GM19372 (cell line): Measurements from ENCODE around the gene NOX5.

Experiments
- ATAC-seq: cut with Tn5 transposase; IDR thresholded peaks from one replicate; pipeline ENCODE4 v1.9.1; 2021; ENCODE audit warnings: mild to moderate bottlenecking, low read depth, moderate library complexity; ENCODE audit not compliant: unreplicated experiment

Gene NOX5

DNA sequence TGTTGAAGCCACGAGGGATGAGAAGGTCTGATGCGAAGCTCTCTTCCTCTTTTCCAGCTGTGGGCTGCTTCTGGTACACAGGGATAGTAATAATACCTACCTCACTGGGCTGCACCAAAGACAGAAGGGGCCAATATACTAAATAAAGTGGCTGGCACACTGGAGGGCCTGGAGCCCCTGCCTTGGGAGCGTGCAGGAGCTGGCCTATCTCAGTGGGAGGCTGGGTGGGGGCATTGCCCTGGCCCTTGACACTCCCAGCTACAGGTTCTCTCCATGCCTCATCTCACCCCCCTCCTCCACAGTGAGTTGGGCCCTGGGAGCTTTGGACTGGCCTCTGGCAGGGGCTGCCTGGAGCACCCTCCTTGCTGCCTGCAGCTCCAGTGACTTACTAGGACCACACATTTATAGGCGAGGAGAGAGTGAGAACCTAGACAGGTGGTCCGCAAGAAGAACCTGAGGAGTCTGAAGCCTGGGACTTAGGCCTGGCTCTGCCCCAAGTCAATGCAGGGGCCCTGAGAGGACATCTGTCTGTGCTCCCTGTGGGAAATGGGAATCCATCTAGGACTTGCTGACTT, 1.6 kb downstream of the NOX5 start:
- ATAC-seq: no peak

DNA sequence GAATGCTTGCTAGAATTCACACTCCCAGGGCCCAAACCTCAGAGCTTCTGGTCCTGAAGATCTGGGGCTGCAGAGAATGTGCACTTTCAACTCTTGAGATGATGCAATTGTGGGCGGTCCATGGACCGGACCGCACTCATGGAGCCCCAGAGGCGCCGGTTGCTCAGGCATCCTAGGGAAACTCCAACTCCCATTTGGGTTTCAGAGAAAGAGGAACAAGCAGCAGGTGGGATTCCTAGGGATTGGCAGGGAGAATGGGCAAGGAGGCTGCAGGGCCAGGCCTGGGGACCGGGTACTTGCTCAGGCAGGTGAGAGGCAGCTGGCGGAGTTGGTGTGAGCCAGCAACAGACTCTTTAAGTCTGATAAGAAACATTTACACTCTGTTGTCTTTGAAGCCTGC, 3.5 kb downstream of the NOX5 start:
- ATAC-seq: no peak

DNA sequence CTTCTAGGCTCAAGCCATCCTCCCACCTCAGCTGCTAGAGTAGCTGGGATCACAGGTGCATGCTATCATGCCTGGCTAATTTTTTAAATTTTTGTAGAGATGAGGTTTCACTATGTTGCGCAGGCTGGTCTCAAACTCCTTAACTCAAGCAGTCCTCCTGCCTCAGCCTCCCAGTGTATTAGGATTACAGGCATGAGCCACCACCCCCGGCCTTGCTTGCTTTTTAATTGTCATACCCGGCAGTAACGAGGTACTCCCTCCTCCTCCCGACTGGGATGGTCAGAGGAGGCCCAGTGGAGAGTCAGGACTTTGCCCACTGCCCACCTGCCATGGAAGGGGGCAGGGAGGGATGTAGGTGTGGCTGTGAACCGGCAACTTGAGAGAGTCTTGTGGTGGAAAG, 4.5 kb downstream of the NOX5 start:
- no peak for ATAC-seq

DNA sequence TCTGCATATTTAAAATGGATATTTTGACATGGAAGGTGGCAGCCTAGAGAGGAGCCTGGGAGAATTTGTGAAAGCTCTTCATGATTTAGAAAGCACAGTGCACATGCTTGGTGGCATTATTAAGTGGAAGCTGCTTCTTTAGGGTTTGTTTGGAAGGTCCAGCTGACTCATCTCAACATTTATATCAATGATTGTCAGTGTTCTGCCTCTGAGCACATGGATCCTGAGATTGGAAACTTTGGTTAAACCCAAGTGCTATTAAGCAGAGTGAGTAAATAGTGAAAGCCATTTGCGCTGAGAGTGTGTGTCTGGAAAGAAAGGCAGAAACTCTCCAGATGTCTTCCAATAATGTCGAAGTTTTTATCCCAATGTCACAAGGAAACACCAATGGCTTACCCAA, 7.4 kb downstream of the NOX5 start:
- no peak for ATAC-seq

DNA sequence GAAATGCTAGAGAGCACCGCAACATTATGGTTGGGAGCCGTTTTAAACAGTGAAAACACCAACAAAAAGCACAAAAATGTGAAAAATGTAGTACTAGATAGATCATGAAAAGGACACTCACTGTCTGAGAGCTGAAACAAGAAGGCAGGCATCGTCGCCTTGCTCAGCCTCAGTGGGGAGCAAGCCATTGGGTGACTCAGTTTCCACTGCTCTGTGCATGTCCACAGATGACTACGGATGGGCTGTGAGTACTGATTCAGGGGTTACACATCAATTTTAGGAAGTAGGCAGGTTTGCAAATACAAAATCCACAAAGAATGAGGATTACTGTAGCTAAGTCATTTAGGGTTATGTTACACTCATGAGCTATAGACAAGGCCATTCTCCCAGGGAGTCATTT, 10.8 kb downstream of the NOX5 start:
- no peak for ATAC-seq

DNA sequence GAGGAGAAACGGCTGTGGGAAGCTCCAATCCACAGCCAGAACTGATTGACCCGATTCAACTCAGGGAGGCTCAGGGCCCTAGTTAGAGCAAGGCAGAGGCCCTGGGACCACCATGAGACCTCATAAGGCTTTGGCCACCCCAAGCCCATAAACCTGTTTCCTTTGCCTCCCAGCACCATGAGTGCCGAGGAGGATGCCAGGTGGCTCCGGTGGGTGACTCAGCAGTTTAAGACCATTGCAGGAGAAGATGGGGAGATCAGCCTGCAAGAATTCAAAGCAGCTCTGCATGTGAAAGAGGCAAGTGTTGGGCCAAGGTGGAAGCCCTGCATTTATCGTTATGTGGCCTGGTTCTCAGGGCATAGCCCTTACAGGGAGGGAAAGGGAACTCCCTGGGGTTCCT, 11.9 kb downstream of the NOX5 start:
- no peak for ATAC-seq

DNA sequence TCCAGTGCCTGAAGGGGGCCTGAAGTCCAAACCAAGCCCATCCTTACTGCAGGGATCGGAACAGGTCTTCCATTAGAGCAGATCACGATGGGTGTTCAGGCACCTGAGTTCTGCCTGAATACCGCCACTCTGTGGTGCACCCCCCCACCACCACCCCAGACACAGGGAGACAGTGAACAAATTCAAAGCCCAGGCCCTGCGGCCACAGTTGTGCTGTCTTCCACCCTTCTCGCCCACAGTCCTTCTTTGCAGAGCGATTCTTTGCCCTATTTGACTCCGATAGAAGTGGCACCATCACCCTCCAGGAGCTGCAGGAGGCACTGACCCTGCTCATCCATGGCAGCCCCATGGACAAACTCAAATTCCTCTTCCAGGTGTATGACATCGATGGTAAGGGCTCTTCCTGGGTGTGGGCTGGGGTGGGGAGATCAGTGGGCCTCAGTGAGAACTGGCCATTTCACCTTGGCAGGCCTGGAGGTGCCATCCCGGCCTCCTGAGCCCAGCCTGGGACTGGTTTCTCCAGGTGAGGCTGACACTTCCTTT, 13.6 kb downstream of the NOX5 start:
- ATAC-seq: no peak

DNA sequence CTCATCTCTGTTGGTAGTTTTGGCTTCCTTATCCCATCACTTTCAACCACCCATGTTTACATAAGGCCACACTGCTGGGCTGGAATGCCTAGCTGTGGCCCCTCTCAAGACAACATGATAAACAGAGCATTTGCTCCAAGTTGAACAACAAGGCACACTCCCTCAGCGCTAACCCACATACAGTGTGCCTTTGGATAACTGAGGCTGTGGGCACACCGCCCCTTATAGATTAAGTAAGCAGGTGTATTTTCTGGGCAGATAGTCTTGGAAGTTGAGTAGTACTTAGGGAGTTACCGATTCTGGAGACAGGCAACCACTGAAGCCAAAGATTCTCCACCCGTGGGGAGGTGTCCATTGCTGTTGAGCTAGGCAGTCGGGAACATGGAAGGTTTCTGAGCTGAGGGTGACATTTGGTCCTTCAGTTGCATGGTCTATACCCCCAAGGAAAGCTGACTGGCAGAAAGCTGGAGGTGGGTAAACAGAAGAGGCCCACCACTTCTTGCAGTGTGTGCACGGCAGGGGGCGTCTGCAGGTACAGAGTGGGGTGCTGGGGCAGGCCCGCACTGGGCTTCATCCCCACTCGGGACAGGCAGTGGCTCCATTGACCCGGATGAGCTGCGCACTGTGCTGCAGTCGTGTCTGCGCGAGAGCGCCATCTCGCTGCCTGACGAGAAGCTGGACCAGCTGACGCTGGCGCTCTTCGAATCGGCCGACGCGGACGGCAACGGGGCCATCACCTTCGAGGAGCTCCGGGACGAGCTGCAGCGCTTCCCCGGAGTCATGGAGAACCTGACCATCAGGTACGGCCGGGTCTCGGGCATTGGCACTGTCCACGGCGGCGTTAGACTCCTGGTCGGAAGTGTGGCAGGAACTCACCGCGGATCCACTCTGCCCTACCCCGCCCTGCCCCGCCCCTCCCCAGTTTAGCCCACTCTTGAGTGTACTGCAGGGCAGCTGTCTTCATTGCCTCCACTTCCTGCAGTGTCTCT, 16.8 kb downstream of the NOX5 start:
- no peak for ATAC-seq

DNA sequence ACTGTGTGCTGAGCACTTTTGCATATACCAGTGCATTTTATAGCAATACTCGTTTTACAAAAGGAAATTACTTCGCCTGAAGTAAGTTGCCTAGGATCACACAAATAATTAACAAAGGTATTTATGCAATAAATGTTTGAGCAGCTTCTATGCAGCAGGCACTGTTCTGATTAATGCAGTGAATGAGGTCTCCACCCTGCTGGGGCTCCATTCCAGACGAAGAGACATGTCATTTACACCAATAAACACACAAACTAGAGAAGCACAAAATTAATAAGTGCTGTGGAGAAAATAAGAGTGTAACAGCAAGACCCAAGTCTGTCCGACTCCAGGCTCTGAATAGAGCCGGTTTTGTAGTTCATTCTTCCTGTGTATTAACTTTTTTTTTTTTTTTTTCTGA, 17.5 kb downstream of the NOX5 start:
- no peak for ATAC-seq

DNA sequence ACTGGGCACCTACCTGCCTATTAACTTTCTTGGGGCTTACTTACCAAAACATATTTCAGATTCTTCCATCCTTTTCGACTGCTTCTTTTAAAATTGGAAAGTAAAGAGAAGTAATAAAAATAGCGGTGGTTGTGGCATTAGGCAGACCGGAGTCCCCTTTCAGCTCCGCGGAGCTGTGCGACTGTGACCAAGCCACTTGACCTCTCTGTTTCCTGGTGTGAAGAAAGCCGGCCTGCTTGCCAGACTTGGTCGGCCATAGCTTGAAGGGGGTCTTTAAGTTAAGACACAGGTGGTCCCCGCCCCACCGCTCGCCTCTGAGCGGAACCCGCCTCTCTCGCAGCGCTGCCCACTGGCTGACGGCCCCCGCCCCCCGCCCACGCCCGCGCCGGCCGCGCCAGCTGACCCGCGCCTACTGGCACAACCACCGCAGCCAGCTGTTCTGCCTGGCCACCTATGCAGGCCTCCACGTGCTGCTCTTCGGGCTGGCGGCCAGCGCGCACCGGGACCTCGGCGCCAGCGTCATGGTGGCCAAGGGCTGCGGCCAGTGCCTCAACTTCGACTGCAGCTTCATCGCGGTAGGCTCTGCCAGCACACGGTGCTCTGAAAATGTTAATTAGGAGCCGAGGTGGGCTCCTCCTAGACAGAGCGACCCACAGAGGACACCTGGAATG, 18.3 kb downstream of the NOX5 start:
- ATAC-seq: no peak

DNA sequence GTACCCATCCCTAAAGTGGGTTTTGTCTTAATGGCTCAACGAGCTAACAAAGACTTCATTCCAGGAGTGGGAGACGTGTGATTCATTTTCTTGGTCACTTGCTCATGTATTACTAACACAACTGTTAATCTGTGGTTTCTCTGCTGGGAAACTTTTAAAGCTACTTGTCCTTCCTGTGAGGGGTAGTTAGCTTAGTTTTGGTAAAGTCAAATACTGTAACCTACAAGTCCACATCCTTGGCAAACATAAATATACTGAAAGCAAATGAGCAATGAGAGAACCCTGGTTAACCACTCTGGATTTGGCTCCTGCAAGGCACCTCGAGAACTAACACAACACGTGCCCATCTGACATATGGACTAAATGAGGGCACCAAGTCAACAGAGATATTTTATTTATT, 19.9 kb downstream of the NOX5 start:
- no peak for ATAC-seq

DNA sequence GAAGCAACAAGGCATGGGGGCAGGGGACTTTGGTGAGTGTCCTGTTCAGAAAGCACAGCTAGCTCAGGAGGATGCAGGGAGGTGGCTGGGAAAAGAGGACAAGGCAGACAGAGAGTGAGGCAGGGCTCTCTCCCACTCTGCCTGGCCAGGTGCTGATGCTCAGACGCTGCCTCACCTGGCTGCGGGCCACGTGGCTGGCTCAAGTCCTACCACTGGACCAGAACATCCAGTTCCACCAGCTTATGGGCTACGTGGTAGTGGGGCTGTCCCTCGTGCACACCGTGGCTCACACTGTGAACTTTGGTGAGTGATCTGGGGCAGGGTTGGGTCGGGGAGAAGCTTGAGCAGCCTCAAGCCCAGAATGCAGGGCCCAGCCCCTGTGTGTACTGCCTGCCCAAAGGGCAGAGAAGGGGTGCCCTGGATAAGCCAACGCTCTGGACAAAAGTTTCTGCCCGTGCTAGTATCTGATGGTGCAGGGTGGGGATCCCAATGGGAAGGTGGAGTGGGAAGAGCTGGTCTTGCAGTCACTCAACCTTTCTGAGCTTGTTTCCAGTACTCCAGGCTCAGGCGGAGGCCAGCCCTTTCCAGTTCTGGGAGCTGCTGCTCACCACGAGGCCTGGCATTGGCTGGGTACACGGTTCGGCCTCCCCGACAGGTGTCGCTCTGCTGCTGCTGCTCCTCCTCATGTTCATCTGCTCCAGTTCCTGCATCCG, 20.9 kb downstream of the NOX5 start:
- no peak for ATAC-seq

DNA sequence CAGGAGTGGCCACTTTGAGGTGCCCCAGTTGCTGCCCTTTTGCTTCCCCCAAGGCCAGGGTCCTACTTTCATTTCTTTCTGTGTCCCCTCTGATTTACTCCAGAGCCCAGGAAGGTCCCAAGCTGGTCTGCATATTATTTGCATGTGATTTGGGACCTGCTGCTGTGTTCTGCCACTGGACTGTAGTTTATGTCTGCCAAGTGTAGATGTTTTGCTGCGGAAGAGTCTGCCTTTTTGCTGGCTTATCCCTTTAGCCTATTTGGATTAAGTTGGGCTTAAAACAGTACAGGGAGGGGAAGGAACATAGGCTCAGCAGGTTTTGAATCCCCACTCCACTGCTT, 21.4 kb downstream of the NOX5 start:
- no peak for ATAC-seq

DNA sequence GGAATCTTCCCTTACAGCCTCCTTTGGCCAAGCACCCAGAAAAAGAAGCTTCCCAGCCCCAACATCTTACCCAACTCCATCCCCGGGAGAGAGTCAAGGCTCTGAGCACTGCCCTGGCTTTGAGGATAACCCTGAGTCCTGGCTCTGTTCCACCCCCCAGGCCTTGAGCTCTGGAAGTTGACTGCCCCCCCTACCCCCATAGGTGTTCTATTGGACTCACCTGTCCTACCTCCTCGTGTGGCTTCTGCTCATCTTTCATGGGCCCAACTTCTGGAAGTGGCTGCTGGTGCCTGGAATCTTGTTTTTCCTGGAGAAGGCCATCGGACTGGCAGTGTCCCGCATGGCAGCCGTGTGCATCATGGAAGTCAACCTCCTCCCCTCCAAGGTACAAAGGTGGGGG, 22.3 kb downstream of the NOX5 start:
- no peak for ATAC-seq

DNA sequence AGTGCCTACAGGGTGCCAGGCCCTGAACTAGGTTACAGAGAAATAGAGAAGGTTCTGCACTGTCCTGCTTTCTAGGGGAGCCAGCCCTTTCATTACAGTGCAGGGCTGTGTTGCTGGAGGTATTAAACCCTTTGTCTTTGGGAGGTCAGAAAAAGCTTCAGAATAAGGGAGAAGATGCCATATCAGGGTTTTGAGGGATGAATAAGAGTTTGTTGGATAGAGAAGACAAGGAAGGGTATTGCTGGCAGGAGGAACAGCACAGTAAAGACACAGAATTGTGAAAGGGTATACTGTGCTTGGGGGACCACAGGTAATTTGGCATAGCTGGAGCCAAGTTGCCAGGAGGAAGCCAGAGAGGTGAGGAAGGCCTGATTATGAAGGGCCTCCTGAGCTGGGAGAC, 23.0 kb downstream of the NOX5 start:
- ATAC-seq: no peak

DNA sequence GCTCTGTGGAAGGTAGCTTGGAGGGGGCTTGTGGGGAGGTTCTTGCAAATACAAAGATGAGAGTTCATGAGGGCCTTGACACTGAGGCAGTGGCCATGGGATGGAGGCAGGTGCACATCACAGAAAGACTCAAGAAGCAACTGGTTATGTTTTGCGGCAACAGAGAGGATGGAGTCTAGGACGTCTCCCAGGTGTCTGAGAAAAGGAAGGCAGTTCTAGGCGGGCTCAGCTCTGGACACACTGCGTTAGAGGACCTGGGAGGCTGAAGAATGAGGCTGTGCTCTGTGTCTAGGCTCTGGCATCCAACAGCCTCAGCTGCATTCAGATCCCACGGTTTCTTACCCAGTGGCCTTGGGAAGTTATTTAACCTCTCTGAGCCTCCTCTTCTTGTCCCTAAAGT, 23.5 kb downstream of the NOX5 start:
- no peak for ATAC-seq

DNA sequence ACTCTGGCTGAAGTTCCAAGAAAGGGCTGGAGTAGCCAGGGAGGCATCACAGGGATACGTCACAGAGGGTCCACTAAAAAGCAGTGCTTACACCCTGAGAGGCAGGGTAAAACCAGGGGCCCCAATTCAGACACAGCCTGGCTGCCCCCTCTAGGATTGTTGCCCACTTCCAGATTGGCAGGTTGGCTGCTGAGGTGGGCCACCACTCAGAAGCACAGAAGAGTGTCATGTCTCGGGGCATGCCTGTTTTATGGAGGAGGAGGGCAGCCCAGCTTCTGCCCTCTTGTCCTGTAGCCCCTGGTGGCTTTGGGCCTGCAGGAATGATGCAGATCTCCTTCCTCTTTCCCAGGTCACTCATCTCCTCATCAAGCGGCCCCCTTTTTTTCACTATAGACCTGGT, 24.0 kb downstream of the NOX5 start:
- ATAC-seq: no peak

DNA sequence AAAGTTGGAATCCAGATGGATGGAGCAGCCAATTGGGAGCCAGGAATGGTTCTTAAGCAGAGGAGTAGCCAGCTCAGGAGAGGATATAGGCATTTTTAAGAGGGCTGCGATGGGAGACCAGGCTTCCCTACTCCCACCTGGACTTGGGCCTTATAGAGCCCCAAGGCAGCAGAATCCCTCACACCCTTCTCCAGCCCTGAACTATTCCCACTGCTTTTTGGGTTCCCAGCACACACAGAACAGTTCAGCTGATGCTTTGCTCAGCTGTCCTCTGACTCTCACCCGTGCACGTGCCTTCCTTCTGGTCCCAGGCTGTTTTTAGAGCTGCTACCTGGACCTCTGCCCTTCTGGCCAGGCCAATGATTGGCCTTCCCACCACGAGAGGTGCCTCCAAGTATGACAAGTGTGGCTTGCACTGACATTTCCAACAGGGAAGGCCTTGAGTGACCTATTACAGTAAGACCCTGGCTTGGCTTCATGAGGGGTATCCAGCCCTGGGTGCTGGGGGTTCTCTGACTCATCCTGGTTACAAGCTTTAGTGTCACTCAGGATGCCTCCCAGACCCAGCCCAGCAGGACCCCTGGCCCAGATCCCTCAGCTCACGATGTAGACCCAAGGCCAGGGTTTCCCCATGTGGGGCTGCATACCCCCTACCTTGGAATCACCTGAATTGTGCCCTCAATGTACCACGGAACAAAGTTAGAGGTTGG, 25.2 kb downstream of the NOX5 start:
- no peak for ATAC-seq

DNA sequence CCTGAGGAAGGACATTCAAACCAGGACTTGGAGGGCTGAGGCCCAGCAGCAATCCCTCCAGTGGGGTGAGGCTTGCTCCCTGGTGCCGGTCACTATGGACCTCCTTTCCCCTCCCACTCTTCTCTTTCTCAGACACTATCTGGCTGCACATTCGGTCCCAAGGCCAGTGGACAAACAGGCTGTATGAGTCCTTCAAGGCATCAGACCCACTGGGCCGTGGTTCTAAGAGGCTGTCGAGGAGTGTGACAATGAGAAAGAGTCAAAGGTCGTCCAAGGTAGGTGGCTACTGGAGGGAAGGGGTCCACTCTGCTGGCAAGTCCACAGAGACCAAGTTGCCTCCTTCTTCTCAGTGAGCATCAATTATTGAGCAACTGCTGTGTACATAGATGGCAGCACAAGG, 28.0 kb downstream of the NOX5 start:
- no peak for ATAC-seq

DNA sequence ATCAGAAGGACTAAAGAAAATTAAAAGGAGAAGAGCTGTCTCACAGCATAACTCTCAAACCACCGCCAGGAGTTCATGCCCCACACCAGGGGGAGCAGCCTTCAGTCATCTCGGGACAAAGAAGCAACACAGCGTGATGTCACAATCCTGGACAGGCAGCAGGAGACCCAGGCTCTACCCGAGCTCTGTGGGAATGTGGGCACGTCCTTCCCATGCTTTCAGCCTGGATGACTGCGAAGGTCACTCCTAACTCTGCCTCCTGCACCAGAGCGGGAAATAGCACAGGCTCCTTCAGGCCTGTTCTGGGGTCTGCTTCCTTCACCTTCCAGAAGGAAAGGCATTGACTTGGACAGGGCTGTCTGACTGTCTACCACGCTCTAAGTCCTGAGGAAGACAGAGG, 31.3 kb downstream of the NOX5 start:
- no peak for ATAC-seq
